GM23338 (cell line): ENCODE data around the gene ADRA2B.

Experiments
- CREB1 ChIP-seq: fragments of 250-450 bp; sonication (Bioruptor Pico); IDR thresholded peaks from 2 replicates; pipeline ENCODE4 v1.5.0; 2020; ENCODE audit warnings: low read depth, mild to moderate bottlenecking, moderate library complexity
- CTCF ChIP-seq, 2 experiments: fragments of 200-600 bp in 1 of 2; sonication (generic) in 1 of 2; conservative IDR thresholded peaks; 2 replicates each; pipeline versions ENCODE4 v1.5.1 to v1.6.1; 2016 to 2017; ENCODE audit warnings: antibody characterized with exemption in 2 of 2, low read depth in 2 of 2, mild to moderate bottlenecking in 2 of 2, moderate library complexity in 1 of 2
- EZH2 ChIP-seq: fragments of 200-600 bp; sonication (generic); IDR thresholded peaks from one replicate; pipeline ENCODE4 v1.8.0; 2017; ENCODE audit warnings: antibody characterized with exemption, mild to moderate bottlenecking, low read depth; ENCODE audit not compliant: unreplicated experiment
- EZH2phosphoT487 ChIP-seq: fragments of 200-600 bp; sonication (generic); IDR thresholded peaks from one replicate; pipeline ENCODE4 v1.8.1; 2018; ENCODE audit warnings: antibody characterized with exemption; ENCODE audit not compliant: unreplicated experiment
- POLR2AphosphoS5 ChIP-seq: IDR thresholded peaks from 2 replicates; pipeline ENCODE4 v1.6.1; 2016; ENCODE audit warnings: antibody characterized with exemption, low read depth
- STAT1 ChIP-seq: IDR thresholded peaks from one replicate; pipeline ENCODE4 v1.6.1; 2016; ENCODE audit warnings: antibody characterized with exemption; ENCODE audit not compliant: unreplicated experiment

- TF ChIP-seq STAT1 (no peak), EZH2 (no peak), CTCF (conservative IDR thresholded peaks at IDR 0.05; ENCODE audit: low read depth in 2 of 2) (no peak), EZH2phosphoT487 (no peak), CREB1 (CRISPR knock-in tag) (no peak), POLR2AphosphoS5 (no peak)
Observed at GRCh38 chr2:96163415-96163767, 47.0 kb upstream of the ADRA2B start.
